Aorta (tissue), 5 donors: ENCODE data around the gene CFAP210. TPM values are rescaled to one million over a fixed set of nuclear protein-coding genes. Genes with fewer than 3 reads are reported as not detected.
"Not testable (repeated sequence)": the region's sequence is repeated elsewhere in the genome, so short reads cannot be mapped to it uniquely, and the experiment has no call there.

Source experiments
- ATAC-seq: fragments of 200-7000 bp; cut with Tn5 transposase; one replicate; pipeline ENCODE4 v1.9.1; 2022; ENCODE audit warnings: moderate library complexity; ENCODE audit not compliant: low FRiP score
- DNase-seq, 2 donors: peaks; one replicate each; pipeline ENCODE4 v3.0.0-alpha.2; 2020
- H3K27ac ChIP-seq, 2 donors: one replicate each; pipeline ENCODE4 v1.5.1; 2013; ENCODE audit warnings: low read length in 2 of 2, mild to moderate bottlenecking in 2 of 2, moderate library complexity in 2 of 2, control low read depth in 1 of 2, inconsistent platforms in 1 of 2, low read depth in 1 of 2
- H3K27me3 ChIP-seq, 2 donors: one replicate each; pipeline ENCODE4 v1.6.1; 2013; ENCODE audit warnings: control low read depth in 1 of 2, low read length in 1 of 2, mild to moderate bottlenecking in 1 of 2, moderate library complexity in 1 of 2; ENCODE audit not compliant: insufficient read depth in 2 of 2, control insufficient read depth in 1 of 2
- H3K36me3 ChIP-seq, 2 donors: one replicate each; pipeline ENCODE4 v1.6.1; 2013; ENCODE audit warnings: control low read depth in 1 of 2, low read length in 1 of 2, mild to moderate bottlenecking in 1 of 2; ENCODE audit not compliant: insufficient read depth in 2 of 2, control insufficient read depth in 1 of 2
- H3K4me1 ChIP-seq, 2 donors: one replicate each; pipeline ENCODE4 v1.6.1; 2013; ENCODE audit warnings: low read length in 2 of 2, control low read depth in 1 of 2, mild to moderate bottlenecking in 1 of 2, moderate library complexity in 1 of 2; ENCODE audit not compliant: insufficient read depth in 2 of 2, control insufficient read depth in 1 of 2
- H3K4me3 ChIP-seq, 2 donors: one replicate each; pipeline ENCODE4 v1.5.1; 2013; ENCODE audit warnings: low read length in 2 of 2, control low read depth in 1 of 2, mild to moderate bottlenecking in 1 of 2
- H3K9me3 ChIP-seq: one replicate; pipeline ENCODE4 v1.6.1; 2013; ENCODE audit warnings: mild to moderate bottlenecking, low read length; ENCODE audit not compliant: control insufficient read depth
- WGBS, 2 donors: extraction: QIAGEN DNeasy Blood & Tissue Kit; methylation state at CpG; one replicate each; pipeline ENCODE4 v1.1.7; 2013; 5-methylcytosine and 5-hydroxymethylcytosine counted together
- intact Hi-C, 2 donors: fragments of 100-400 bp; cut with DNase I; formaldehyde crosslinking; loops; one replicate each; pipeline versions ENCODE4 v1.14.2 to v1.15.0; 2022
- polyA plus RNA-seq, 2 donors: library from polyadenylated mRNA; stranded (reverse); fragments of 200-250 nt; gene quantifications; one replicate each; pipeline ENCODE4 v1.2.3, GENCODE V29; 2013
- total RNA-seq, 2 donors: library from RNA; stranded (reverse); fragmentation: NEBNext Ultra II Directional; extraction: Animal tissue kit (Norgen Biotek cat#: 25700); gene quantifications; one replicate each; pipeline ENCODE4 v1.2.1, GENCODE V29; 2021
- donor health status: healthy with polysubstance abuse.
- donor health status: Bipolar disorder and iron deficiency.
- donor health status: DM: no; HTN: no; CAD: no.
- donor health status: DM: no; HTN: no; CAD: no.
- donor health status: DM: yes; HTN: yes; CAD: no.

Gene CFAP210
- total and polyA plus RNA-seq, 4 donors, result 0.05 to 0.58 TPM; not detected in 2

DNA sequence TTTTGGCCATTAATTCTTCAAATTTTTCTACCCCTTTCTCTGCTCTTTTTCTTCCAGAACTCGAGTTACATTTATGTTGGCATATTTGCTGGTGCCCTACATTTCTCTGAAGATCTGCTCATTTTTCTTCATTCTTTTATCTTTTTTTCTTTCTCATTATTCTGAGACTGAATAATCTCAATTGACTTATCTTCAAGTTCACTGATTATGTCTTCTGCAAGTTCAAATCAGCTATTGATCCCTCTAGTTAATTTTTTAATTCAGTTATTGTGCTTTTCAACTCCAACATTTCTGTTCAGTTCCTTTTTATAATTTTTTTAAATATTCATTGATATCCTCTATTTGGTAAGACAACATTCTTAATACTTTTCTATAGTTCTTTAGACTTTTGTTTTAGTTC lies 3.2 kb downstream of the CFAP210 start:
- ATAC-seq (no peak), DNase-seq (no peak)
- WGBS, 2 donors, result 52 to 55% methylated on average over 1 of the region's 1 CpG
- Histone ChIP-seq H3K4me3 (no peak overlapping the region), H3K27ac (no peak overlapping the region), H3K27me3 (no peaks in the 10 kb centered on the region), H3K4me1 (peaks cover 0 to 3% of the 10 kb centered on the region in 2 donors), H3K9me3 (peaks cover 1% of the 10 kb centered on the region), H3K36me3 (no peaks in the 10 kb centered on the region)
- intact Hi-C loops, result no loop called here

DNA sequence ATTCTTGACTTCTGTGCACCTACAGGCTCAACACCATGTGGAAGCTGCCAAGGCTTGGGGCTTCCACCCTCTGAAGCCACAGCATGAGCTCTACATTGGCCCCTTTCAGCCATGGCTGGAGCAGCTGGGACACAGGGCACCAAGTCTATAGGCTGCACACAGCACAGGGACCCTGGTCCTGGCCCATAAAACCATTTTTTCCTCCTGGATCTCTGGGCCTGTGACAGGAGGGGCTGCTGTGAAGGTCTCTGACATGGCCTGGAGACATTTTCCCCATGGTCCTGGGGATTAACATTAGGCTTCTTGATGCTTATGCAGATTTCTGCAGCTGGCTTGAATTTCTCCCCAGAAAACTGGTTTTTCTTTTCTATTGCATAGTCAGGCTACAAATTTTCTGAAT lies 6.3 kb downstream of the CFAP210 start:
- H3K27me3 ChIP-seq, DNase-seq, H3K4me1 ChIP-seq, H3K27ac ChIP-seq, intact Hi-C loops, ATAC-seq, H3K36me3 ChIP-seq, H3K9me3 ChIP-seq, H3K4me3 ChIP-seq: not testable (repeated sequence)

DNA sequence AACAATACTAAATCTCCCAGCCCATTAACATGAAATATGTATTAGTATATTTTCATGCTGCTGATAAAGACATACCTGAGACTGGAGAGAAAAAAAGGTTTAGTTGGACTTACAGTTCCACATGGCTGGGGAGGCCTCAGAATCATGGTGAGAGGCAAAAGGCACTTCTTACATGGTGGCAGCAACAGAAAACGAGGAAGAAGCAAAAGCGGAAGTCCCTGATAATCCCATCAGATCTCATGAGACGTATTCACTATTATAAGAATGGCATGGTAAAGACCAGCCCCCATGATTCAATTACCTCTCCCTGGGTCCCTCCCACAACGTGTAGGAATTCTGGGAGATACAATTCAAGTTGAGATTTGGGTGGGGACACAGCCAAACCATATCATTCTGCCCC lies 7.4 kb downstream of the CFAP210 start:
- H3K27me3 ChIP-seq, H3K36me3 ChIP-seq, intact Hi-C loops, H3K4me3 ChIP-seq, H3K9me3 ChIP-seq, H3K27ac ChIP-seq, DNase-seq, H3K4me1 ChIP-seq, ATAC-seq: not testable (repeated sequence)
- 85% methylated on average over 4 of the region's 4 CpGs for WGBS, 2 donors

DNA sequence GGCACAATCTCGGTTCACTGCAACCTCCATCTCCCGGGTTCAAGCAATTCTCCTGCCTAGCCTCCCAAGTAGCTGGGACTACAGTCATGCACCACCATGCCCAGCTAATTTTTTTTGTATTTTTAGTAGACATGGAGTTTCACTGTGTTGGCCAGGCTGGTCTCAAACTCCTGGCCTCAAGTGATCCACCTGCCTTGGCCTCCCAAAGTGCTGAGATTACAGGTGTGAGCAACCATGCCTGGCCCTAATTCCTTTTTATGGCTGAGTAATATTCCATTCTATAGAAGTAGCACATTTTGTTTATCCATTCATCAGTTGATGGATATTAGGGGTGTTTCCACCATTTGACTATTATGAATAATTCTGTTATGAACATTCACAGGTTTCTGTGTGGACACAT lies 9.5 kb downstream of the CFAP210 start:
- H3K4me3 ChIP-seq, H3K27me3 ChIP-seq, ATAC-seq, DNase-seq, H3K4me1 ChIP-seq, H3K27ac ChIP-seq, H3K9me3 ChIP-seq, H3K36me3 ChIP-seq, intact Hi-C loops: not testable (repeated sequence)
- WGBS, 2 donors, result 88 to 93% methylated on average over 2 of the region's 2 CpGs

DNA sequence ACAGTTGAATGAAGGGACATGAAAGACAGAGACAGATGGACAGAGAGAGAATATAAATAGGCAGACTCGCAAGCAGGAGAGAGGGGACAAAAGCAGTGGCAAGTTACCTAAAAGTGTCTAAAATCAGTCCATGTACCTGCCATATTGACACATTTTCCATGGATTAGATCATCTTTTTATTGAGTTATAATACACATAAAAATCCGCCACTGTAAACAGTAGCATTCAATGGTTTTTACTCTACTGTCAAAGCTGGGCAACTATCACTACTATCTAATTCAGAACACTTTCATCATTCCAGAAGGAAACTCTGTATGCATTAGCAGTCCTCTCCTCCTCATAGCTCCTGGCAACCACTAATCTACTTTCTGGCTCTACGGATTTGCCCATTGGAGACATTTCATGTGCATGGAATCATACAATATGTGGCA lies 10.1 kb downstream of the CFAP210 start:
- WGBS, 2 donors, result 57 to 79% methylated on average over 3 of the region's 3 CpGs

DNA sequence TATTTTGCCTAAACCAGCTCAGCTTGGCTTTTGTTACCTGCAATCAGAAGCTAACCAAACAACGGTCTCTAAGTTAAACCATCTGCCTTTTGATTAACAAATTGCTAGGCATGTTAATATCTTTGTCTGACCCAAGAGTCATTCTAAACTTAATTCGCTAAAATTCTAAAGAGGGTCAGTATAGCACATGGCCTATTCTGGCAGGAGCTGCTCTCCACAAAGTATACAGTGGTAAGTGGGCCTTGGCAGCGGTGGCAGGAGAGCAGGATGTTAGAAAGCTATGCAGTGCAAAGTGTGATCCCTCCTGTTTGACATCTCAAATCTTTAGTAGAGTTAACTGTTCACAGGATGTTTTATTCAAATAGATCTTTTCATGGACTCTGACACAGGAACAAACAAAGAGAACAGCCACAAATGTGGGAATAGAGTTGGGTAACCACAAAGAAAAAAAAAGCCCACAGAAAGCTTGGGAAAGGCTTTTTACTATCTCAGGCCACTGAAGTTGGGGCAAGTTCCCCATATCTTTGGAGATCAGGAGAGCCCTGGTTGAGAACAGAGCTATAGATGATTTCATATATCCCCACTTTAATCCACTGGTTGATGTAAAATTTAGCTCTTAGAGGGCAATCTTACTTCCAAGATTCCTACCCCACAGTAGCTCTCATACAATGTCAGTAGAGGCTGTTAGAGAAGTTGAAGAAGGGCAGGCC lies 10.6 kb downstream of the CFAP210 start:
- H3K4me3 ChIP-seq, result no peak overlapping the region

More for the DNA sequence above, 10.1 kb downstream of the CFAP210 start:
- H3K4me3 ChIP-seq, result no peak overlapping the region
- no peaks in the 10 kb centered on the region for H3K27me3 ChIP-seq
- no peak overlapping the region for H3K27ac ChIP-seq
- no peaks in the 10 kb centered on the region for H3K36me3 ChIP-seq
- ATAC-seq (no peak), DNase-seq (no peak)
- no peaks in the 10 kb centered on the region for H3K4me1 ChIP-seq
- intact Hi-C loops, result no loop called here
- no peaks in the 10 kb centered on the region for H3K9me3 ChIP-seq

DNA sequence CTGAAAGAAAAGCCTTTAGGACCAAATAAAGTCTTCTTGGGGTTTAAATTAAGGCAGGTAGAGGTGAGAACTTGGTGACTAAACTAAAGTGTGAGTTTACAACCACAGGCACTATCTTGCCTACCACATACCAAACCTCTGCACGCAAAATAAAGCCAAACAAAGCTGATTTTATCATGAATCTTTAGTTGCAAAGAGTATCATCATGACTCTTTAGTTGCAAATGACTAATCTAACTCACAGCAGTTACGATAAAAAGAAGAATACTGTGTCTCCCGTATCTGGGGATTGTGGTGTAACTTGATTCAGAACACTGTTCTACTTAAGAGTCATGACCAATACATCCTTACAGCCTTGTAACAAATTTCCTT lies 11.2 kb downstream of the CFAP210 start:
- no peak overlapping the region for H3K27ac ChIP-seq
- no peaks in the 10 kb centered on the region for H3K9me3 ChIP-seq
- no peaks in the 10 kb centered on the region for H3K27me3 ChIP-seq
- no peak overlapping the region for H3K4me3 ChIP-seq
- WGBS, 2 donors, result 53 to 67% methylated on average over 3 of the region's 3 CpGs
- H3K36me3 ChIP-seq, result no peaks in the 10 kb centered on the region
- intact Hi-C loops, result no loop called here
- DNase-seq (no peak), ATAC-seq (no peak)
- H3K4me1 ChIP-seq, result no peaks in the 10 kb centered on the region

More for the DNA sequence above, 10.6 kb downstream of the CFAP210 start:
- no peaks in the 10 kb centered on the region for H3K27me3 ChIP-seq
- WGBS, 2 donors, result 69 to 75% methylated on average over 3 of the region's 3 CpGs
- no peaks in the 10 kb centered on the region for H3K9me3 ChIP-seq
- no peaks in the 10 kb centered on the region for H3K4me1 ChIP-seq
- no peaks in the 10 kb centered on the region for H3K36me3 ChIP-seq
- ATAC-seq (no peak), DNase-seq (no peak)
- intact Hi-C loops, result no loop called here
- no peak overlapping the region for H3K27ac ChIP-seq

DNA sequence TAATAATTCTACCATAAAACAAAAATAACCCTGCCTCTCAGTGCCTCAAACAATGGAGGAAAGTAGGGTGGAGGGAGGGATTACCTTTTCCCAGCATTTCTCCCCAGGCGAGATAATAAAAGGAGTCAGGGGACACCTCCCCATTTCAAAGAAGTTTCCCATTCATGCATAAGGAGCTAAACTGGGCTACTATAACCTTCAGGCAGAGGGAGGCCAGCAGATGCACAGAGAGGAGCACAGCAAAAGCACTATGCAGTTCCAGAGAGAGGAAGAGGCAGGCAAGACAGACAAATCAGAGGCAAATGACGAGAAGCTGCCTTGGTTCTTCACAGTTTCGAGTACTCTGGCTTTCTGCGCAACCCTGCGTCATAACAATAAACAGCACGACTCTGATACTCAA lies 17.4 kb downstream of the CFAP210 start:
- H3K9me3 ChIP-seq, result no peaks in the 10 kb centered on the region
- ATAC-seq, result no peak
- H3K4me3 ChIP-seq, result no peak overlapping the region
- intact Hi-C loops, result no loop called here
- no peak overlapping the region for H3K27ac ChIP-seq
- no peak for DNase-seq
- no peaks in the 10 kb centered on the region for H3K4me1 ChIP-seq
- H3K36me3 ChIP-seq, result no peaks in the 10 kb centered on the region
- H3K27me3 ChIP-seq, result no peaks in the 10 kb centered on the region
- 75 to 82% methylated on average over 6 of the region's 6 CpGs for WGBS, 2 donors

DNA sequence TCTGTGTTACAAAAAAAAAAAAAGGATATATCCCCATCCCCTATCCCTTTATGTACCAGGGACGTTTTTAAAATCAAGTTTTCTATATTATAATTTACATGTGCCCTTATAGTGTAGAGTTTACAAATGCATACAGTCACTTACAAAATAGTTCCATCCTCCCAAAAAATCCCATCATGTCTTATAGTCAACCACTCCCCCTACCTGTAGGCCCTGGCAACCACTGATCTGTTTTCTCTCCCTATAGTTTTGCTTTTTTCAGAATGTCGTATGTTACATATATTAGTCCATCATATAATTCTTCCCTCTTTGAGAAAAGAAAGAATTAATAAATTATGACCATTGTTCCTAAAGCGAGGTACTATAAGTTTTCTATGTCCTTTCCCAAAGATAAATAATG lies 17.8 kb downstream of the CFAP210 start:
- WGBS, 2 donors, result 52 to 62% methylated on average over 3 of the region's 3 CpGs
- no peaks in the 10 kb centered on the region for H3K9me3 ChIP-seq
- no peaks in the 10 kb centered on the region for H3K4me1 ChIP-seq
- ATAC-seq, result no peak
- no peaks in the 10 kb centered on the region for H3K36me3 ChIP-seq
- DNase-seq, result no peak
- H3K4me3 ChIP-seq, result no peak overlapping the region
- no peak overlapping the region for H3K27ac ChIP-seq
- intact Hi-C loops, result no loop called here
- H3K27me3 ChIP-seq, result no peaks in the 10 kb centered on the region
